Lung (tissue), 12 donors: Measurements from ENCODE around the gene AP5Z1. TPM values are rescaled to one million over a fixed set of nuclear protein-coding genes. Genes with fewer than 3 reads are reported as not detected.

Experiments used
- ATAC-seq: fragments of 200-7000 bp; cut with Tn5 transposase; one replicate; pipeline ENCODE4 v1.9.1; 2020; ENCODE audit warnings: moderate number of reproducible peaks; ENCODE audit not compliant: insufficient read depth, low FRiP score
- DNase-seq, 3 donors: peaks; one replicate each; pipeline ENCODE4 v3.0.0-alpha.2; 2013 to 2017
- H3K27ac ChIP-seq, 2 donors: one replicate each; pipeline ENCODE4 v1.5.1; 2013; ENCODE audit warnings: mild to moderate bottlenecking in 2 of 2, moderate library complexity in 2 of 2, control low read depth in 1 of 2, inconsistent platforms in 1 of 2, low read depth in 1 of 2, low read length in 1 of 2
- H3K27me3 ChIP-seq, 3 donors: one replicate each; pipeline ENCODE4 v1.5.1; 2013; ENCODE audit warnings: low read length in 2 of 3; ENCODE audit not compliant: control insufficient read depth in 3 of 3, insufficient read depth in 3 of 3
- H3K36me3 ChIP-seq, 4 donors: one replicate each; pipeline ENCODE4 v1.5.1; 2013; ENCODE audit warnings: low read length in 4 of 4, mild to moderate bottlenecking in 1 of 4, moderate library complexity in 1 of 4; ENCODE audit not compliant: control insufficient read depth in 4 of 4, insufficient read depth in 4 of 4
- H3K4me1 ChIP-seq, 5 donors: one replicate each; pipeline ENCODE4 v1.5.1; 2013; ENCODE audit warnings: low read length in 5 of 5, mild to moderate bottlenecking in 2 of 5, moderate library complexity in 1 of 5; ENCODE audit not compliant: control insufficient read depth in 5 of 5, insufficient read depth in 5 of 5
- H3K4me3 ChIP-seq: one replicate; pipeline ENCODE4 v1.5.1; 2013; ENCODE audit warnings: mild to moderate bottlenecking, control low read depth, moderate library complexity
- H3K9ac ChIP-seq, 2 donors: one replicate each; pipeline ENCODE4 v1.5.1; 2013; ENCODE audit warnings: low read length in 2 of 2, control low read depth in 1 of 2; ENCODE audit not compliant: insufficient read depth in 1 of 2
- H3K9me3 ChIP-seq, 4 donors: one replicate each; pipeline ENCODE4 v1.5.1; 2013; ENCODE audit warnings: low read length in 3 of 4, mild to moderate bottlenecking in 1 of 4, moderate library complexity in 1 of 4; ENCODE audit not compliant: control insufficient read depth in 4 of 4, insufficient read depth in 3 of 4
- CTCF ChIP-seq: IDR thresholded peaks from 2 replicates; pipeline ENCODE4 v1.5.1; 2012; ENCODE audit warnings: mild to moderate bottlenecking; ENCODE audit errors: control extremely low read depth, extremely low read depth
- WGBS, 2 donors: extraction: QIAGEN DNeasy Blood & Tissue Kit; methylation state at CpG; one replicate each; pipeline ENCODE4 v1.1.7; 2013; 5-methylcytosine and 5-hydroxymethylcytosine counted together
- polyA plus RNA-seq, 2 donors: library from polyadenylated mRNA; stranded (reverse); fragments of 200-250 nt; gene quantifications; one replicate each; pipeline ENCODE4 v1.2.1, GENCODE V29; 2013
- total RNA-seq, 2 donors: library from RNA; depleted of rRNA in 1 of 2; stranded (reverse); fragments of >200 nt in 1 of 2; gene quantifications; one replicate each; pipeline ENCODE4 v1.2.1, GENCODE V29; 2014 to 2021
- donor health status: control.
- donor health status: control.
- donor health status: Bipolar disorder and iron deficiency.
- donor health status: healthy.
- donor health status: DM: yes; HTN: yes; CAD: no.

AP5Z1 gene
- total and polyA plus RNA-seq, 4 donors = 21.2 to 62.4 (median 59.3) TPM

GRCh38 chr7:4755045-4755444 is 20.4 kb upstream of the AP5Z1 start:
- WGBS, 2 donors = 96 to 99% methylated on average over 24 of the region's 24 CpGs
- peaks cover 6 to 44% (median 24%) of the 10 kb centered on the region in 4 donors for H3K36me3 ChIP-seq

GRCh38 chr7:4758111-4758510 is 17.3 kb upstream of the AP5Z1 start:
- Histone ChIP-seq H3K27ac (no peak overlapping the region), H3K4me3 (no peak overlapping the region), H3K4me1 (peaks cover 0 to 3% (median 0%) of the 10 kb centered on the region in 5 donors), H3K9me3 (no peaks in the 10 kb centered on the region), H3K9ac (no peak overlapping the region), H3K27me3 (no peaks in the 10 kb centered on the region), H3K36me3 (peaks cover 12 to 65% (median 34%) of the 10 kb centered on the region in 4 donors)
- TF ChIP-seq CTCF = no peak
- ATAC-seq (no peak), DNase-seq (no peak)
- WGBS, 2 donors = 94 to 96% methylated on average over 19 of the region's 19 CpGs

More at GRCh38 chr7:4755045-4755444, 20.4 kb upstream of the AP5Z1 start:
- DNase-seq = no peak
- Histone ChIP-seq H3K4me3 (no peak overlapping the region), H3K4me1 (peaks cover 0 to 5% (median 0%) of the 10 kb centered on the region in 5 donors), H3K9me3 (no peaks in the 10 kb centered on the region), H3K9ac (no peak overlapping the region), H3K27me3 (no peaks in the 10 kb centered on the region), H3K27ac (no peak overlapping the region)
- ATAC-seq = no peak
- TF ChIP-seq CTCF = no peak

GRCh38 chr7:4758791-4759190 is 16.6 kb upstream of the AP5Z1 start:
- no peak for ATAC-seq
- no peaks in the 10 kb centered on the region for H3K9me3 ChIP-seq
- H3K4me1 ChIP-seq = peaks cover 0 to under 1% (median 0%) of the 10 kb centered on the region in 5 donors
- peaks cover 12 to 72% (median 39%) of the 10 kb centered on the region in 4 donors for H3K36me3 ChIP-seq
- WGBS, 2 donors = 96 to 98% methylated on average over 29 of the region's 29 CpGs
- H3K27me3 ChIP-seq = no peaks in the 10 kb centered on the region
- H3K9ac ChIP-seq = no peak overlapping the region
- no peak overlapping the region for H3K4me3 ChIP-seq
- TF ChIP-seq CTCF = no peak
- DNase-seq = no peak
- H3K27ac ChIP-seq = no peak overlapping the region

- Histone ChIP-seq H3K27ac (no peak overlapping the region), H3K27me3 (no peaks in the 10 kb centered on the region), H3K9ac (no peak overlapping the region), H3K4me1 (no peaks in the 10 kb centered on the region), H3K4me3 (no peak overlapping the region), H3K9me3 (no peaks in the 10 kb centered on the region), H3K36me3 (peaks cover 12 to 76% (median 42%) of the 10 kb centered on the region in 4 donors)
- ATAC-seq (no peak), DNase-seq (no peak)
- WGBS, 2 donors = 97% methylated on average over 38 to 40 of the region's 40 CpGs
- no peak for TF ChIP-seq CTCF
These were observed 16.2 kb upstream of the AP5Z1 start for GRCh38 chr7:4759211-4759610.
